GM19397 (cell line): Measurements from ENCODE around the gene MAST4.

Experiments
- ATAC-seq: cut with Tn5 transposase; IDR thresholded peaks from one replicate; pipeline ENCODE4 v1.9.1; 2021; ENCODE audit warnings: mild to moderate bottlenecking, moderate library complexity; ENCODE audit not compliant: unreplicated experiment

The MAST4 gene

DNA sequence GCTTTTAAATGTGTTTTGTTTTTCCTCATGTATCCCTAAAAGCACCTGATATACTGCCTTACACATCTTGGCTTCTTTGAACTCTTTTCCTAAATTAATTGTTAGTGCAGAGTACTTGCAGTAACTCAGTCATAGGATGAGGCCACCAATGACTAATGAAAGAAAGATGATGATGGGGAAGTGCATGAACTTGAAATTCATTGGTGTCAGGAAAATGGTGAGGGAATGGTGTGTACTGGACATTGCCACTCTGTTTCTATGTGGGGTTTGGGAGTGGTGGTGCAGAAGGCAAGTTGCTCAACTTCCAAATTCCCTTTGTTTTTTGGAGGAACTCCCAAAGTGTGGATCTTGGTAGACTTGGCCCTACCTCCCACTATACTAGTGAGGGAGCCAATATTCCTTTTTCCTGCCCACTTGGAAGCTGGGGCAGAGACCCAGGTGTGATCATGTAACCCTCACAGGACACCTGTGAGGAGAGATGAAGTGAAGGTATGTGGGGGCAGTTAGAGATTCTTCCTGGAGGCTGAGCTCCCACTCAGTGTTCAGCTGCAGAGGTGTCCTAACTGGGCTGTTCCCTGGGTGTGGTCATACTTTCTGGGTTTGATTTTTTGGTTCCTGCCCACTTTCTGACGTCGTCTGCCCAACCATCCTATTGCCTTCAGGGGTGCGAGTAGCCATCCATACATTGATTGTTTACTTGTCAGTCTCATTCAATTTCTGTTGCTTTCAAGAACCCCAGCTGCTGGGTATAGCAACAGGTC lies 298.5 kb downstream of the MAST4 start:
- ATAC-seq, result no peak

DNA sequence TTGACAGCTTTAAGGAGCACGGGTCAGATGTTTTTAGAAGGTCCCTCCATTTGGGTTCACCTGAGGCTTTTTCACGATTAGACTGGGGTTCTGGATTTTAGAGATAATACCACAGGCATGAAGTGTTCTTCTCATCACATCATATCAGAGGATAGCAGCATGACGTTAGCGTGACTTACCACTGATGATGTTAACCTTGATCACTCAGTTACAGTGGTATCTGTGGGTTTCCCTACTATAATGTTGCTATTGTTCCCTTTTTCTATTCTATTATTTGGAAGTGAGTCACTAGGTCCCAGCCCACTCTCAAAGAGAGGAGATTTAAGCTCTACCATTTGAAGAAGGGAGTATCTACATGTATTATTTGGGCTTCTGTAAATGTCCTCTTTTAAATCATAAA lies 300.0 kb downstream of the MAST4 start:
- no peak for ATAC-seq

DNA sequence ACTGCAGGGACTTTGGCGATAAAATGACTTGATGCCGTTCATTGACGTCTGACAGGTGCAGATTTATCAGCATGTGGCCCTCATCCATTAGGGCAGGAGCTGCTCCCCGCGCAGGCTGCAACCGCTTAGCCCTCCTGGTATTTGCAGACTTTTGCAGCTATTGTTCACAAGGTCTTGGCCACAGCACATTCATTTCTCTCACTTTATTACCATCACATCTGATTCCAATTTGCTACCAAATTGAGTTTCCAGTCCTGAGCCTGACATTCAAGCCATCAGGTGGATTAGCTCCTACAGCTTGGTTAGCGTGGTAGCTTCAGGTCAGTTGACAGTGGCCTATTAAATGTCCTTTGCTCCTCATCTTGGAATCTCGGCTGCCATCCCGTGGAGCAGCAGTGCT lies 301.2 kb downstream of the MAST4 start:
- ATAC-seq, result no peak

DNA sequence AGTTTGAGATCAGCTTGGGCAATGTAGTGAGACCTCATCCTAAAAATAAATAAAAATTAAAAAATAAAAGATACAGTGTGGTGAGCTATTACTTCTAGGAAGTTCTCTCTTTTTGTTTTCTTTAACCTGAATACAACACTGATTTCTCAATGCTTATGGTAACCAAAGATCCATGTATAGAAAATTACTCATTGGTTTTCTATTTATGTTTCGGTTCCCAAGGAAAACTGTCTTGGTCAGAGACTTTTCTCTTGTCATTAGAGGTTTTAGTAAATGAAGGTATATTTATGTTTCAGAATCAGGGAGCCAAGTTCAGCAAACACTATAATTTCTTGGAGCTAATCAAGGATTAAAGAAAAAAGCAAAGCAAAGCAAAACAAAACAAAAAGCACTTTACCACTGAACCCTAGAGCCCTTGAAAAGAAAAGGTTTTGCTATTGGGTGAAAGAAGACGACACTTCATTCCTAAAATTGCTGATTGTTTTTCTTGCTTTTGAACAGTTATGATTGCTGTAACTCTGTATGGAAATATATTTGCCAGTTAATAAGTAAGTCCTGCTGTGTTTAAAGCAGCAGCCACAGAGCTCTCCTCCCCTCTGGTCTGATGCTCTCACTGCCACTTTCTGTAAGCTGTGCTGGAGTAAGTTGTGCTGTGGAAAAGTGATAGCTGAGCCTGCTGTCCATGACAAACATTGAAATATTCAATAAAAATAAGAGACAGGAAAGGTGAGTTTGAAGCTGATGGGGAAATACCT lies 302.2 kb downstream of the MAST4 start:
- ATAC-seq, result no peak

DNA sequence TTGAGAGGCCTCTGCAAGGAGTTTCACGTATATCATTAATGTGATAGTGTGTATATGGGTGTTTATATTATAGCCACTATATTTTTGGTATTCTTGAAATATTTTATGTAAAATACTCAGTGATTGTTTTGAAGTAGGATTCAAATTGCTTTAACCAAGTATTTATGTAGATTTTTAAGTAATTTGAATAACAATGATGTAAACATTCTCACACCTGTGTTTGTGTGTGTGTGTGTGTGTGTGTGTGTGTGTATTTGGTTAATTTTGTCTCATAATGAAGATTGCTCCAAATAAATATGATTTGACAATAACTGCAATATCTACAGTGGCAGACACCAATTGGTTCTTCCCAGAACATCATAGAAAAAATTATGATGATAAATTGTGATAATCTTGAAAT lies 307.0 kb downstream of the MAST4 start:
- ATAC-seq, result no peak

DNA sequence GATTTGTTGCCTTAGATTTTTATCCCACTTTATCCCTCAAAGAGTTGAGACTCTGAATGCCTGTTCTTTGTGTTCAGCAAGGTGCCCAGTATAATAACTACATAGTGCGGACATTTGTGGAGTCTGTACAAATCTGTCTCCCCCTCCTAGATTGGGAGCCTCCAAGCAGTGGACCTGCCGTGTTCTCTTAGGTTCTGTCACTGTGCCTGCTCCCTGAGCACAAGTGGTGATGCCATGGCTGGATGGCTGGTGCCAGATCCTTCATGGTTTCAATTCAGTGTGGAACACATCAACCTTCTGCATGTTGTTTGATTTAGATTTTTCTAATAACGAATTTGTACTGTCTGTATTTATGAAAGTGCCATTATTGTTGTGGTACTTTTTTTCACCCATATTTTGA lies 307.5 kb downstream of the MAST4 start:
- ATAC-seq, result no peak

DNA sequence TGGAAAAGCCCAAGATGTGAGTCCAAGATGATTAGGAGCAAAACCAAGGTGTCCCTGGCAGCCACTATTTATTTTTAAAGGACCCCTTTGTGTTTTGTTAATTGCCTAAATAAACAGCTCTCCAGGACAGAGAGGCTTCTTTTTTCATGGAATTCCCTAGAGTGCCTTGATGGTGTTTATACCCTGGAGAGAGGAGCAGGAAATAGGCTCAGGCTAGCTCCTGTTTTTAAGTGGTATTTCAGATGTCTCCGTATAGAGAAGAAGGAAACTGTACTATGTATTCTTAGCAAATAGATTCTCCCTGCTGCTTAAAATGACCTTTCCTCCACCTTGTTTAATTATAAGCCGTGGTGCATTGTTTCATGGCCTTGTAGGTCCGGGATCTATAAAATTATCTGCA lies 308.0 kb downstream of the MAST4 start:
- ATAC-seq, result no peak

DNA sequence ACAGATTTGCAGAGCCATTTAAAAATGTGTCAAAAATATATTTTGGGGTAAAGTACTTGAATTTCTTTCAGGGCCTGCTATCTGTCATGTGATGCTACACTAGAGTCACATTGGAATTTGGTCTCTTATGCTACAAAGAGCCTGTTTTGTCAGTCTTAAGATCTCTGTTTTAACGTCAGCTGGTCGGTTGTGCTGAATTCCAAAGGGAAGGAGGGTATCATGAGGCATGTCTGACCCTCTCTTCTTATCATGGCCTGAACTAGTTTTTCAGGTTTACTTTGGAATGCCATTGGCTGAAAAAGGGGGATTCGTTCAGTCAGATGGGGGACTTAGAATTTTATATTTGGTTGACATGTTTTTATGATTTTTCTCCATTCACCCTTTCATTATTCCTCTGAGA lies 309.8 kb downstream of the MAST4 start:
- no peak for ATAC-seq

DNA sequence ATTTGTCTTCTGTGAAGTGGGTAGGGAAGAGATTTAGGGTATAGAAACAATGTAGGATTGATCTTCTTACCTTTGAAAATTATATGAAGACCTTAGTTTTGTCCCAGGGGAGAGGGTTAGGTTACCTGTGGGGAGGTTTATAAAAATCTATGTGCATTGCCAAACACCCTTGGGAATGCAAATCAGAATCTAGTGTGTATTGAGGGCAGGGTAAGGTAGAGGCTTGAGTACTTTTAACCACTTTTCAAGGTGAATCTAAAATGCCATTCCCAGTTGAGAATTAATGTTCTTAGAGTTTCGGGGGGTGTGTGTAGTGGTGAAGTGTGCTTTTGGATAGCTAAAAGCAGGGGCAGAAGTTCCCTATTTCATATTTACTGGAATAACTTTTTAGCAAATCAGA lies 312.0 kb downstream of the MAST4 start:
- no peak for ATAC-seq

DNA sequence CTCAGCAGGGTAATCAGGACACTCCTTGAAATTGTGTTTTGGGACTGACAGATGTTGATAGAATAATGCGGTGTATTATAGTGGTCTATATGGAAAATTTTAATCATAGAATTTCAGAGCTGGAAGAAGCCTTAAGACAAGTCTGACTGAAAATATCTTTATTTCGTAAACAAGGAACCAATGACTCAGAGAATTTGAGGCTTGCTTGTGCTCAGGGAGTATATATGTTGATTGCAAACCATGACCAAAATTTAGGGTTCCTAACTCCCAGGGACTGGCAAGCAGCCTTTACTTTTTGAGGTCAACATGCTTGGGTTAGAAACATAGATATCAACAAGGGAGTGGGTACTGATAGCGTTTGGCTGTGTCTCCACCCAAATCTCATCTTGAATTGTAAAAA lies 313.2 kb downstream of the MAST4 start:
- ATAC-seq, result no peak

DNA sequence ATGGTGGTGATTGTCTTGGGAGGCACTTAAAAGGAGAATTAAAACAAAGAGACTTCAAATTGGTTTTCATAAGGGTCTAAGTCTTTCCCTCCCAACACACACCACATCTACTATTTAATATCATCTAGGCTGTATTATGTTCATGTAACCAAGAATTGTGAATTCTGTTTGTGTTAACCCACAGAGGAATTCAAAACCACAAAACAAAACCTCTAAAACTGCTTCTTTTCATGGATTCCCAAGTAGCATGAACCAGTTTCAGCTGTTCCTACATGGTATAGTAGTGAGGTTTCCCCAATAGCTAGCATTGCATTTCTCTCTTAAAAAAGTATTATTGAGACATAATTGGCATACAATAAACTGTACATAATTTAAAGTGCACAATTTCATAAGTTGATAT lies 316.6 kb downstream of the MAST4 start:
- ATAC-seq, result no peak

DNA sequence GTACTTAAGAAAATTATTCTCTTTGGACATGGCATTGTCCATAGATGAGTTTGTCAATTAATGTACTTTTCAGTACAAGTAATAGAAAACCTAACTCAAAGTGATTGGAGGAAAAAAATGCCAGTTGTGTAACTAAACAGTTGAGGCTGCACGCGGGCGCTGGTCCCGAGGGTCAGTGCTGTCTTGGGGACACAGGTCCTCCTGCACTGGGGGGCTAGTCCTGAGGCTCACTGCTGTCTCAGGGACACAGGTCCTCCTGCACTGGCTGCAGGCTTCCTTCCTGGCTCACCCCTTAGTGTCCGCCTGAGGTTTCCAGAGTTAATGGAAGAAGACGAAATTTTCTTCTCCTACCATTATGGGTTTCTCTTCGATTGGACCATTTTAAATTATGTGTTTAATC lies 319.3 kb downstream of the MAST4 start:
- no peak for ATAC-seq

DNA sequence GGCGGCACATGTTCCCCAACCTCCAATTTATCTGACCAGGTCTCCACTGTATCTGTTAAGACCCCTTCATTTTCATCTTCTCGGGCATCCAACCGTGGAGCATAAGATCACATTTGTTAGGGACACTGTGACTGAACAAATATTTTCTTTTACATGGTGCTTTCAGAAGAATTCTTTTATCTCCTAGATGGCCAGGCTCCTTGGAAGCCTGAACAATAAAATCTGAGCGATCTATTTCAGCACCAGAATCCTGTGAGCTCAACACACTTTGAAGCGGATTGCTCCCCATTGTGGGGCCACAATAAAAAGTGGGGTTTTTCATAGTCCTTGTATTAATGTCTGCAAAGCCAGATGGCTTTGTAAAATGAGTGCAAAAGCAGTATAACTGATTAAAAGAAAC lies 326.7 kb downstream of the MAST4 start:
- no peak for ATAC-seq

DNA sequence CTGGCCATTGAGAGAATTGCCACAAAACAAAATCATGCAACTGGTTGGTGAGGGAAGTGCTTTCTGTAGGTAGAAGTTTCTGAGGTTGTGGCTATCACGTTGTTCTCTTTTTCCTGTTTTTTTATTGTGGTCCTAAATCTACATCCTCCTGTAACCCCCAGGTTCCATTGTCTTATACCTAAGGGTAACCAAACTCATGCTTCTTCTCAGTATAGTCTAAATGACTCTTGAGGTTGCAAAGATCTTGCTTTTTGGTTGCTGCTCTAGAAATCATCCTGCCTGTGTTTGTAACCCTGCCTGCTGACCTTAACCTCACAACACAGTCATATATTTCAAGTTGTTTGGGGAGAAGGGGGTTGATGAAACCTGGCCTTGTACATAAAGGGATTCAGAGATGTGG lies 327.3 kb downstream of the MAST4 start:
- no peak for ATAC-seq

DNA sequence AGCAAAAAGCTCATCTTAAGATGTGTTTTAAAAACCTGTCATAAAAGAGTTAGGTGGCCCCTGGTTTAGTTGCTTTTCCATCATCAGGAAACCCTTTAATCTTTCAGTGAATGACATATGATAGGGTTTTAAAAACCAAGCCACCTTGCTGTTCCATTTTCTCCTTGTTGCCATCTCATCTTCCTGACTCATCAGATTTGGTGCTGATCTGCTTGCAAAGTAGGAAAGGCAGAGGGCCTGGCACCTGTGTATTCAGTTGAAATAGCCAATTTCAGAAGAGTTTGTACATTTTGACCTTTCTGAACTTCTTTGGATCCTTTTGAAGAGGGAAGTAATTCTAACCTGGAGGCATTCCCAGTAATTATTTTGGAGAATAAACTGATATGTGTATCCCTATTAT lies 327.7 kb downstream of the MAST4 start:
- ATAC-seq, result no peak

DNA sequence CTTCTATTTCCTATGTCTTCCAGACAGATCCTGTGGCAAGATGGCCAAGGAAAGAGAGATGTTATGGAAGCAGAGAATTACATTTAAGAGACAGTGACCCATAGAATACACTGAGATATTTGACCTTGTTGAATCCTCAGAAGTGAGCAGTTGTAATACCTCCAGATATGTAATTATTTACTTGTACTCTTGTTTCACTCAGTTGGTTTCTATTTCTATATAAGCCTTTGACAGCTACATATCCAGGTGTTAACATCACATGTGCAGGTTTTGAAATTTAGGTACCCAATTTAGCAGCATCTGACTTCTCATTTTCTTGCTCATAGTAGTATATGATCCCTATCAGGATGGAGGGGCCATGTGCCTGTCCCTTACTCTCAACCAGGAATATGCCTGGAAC lies 330.9 kb downstream of the MAST4 start:
- no peak for ATAC-seq

DNA sequence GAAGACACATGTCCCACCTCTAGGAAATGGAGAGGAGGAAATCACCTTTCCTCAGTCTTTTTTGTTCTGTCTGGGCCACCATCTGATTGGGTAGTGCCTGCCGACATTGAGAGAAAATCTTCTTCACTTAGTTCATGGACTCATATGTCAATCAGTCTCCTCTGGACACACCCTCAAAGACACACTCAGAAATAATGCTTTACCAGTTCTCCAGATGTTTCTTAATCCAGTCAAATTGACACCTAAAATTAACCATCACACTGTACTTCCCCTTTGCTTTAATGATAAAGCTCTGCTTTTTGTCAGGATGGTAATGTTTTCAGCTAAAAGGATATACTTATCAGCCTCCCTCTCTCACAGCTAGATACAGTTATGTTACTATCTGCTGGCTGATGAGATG lies 333.1 kb downstream of the MAST4 start:
- no peak for ATAC-seq

DNA sequence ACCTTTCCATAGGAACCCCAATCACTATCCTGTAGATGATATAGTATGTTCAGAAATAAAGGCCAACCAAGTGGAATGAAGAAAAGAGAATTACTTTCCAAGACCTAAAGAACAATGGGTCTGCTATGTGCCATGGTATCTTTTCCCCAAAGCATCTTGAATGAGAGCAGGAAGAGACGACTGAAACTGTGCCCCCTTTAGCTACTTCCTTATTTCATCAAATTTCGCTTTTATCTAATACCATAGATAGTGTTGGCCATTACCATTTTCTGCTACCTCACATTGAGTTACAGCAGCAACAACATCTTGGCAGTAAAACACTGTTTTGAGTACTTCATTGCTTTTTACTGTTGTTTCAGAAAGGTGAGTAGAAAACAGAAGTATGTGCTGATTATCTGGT lies 333.8 kb downstream of the MAST4 start:
- no peak for ATAC-seq

DNA sequence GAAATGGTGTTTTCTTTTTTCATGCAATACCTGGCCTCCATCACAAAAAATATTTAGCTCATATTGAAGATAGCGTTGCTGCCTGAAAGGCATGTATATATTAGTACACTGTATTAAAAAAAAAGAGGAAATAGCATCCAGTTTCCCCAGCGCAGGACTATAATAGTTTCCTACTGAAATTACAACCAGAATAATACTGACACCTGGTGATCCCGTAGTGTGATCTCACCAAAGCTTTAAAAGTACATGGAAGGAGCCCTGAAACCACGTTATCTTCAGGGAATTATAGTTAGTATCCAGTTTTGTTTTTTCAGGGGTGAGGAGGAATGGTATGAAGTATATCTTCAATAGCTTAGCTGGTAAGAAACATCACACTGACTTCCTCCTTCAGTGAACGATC lies 335.5 kb downstream of the MAST4 start:
- no peak for ATAC-seq

DNA sequence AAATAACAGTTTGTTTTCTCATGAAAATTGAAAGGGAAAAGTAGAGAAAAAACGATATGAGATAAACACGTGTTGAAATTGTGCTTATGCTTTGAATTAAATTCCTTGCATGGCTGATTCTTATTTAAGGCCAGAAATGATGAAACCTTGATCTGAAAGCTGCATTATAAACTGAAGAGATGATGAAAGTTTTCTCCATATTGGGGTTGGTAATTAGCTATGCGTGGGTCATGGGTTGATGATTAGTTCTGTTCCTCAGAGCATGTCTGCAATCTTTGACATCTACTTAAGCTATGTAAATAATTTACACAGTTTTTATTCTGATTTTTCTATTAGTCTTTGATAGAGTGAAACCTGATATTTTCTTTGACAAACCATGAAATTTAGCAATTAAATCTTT lies 336.3 kb downstream of the MAST4 start:
- no peak for ATAC-seq

DNA sequence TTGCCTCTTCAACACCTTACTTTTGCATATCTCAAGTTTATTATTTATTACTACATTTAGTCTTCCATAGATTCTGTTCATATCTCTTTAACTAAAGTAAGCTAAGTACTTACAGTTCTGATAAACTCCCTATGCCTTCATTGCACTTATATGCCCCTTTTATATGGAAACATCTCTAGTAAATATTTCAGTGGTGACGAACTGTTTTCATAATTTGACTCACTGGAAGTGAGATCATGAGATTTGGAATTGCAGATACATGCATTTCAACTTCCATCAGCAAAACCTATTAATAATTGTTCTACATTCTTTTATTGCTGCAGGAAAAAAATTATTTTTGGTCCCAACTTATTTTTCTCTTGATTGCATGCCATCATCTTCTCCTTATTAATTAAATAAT lies 336.9 kb downstream of the MAST4 start:
- no peak for ATAC-seq

DNA sequence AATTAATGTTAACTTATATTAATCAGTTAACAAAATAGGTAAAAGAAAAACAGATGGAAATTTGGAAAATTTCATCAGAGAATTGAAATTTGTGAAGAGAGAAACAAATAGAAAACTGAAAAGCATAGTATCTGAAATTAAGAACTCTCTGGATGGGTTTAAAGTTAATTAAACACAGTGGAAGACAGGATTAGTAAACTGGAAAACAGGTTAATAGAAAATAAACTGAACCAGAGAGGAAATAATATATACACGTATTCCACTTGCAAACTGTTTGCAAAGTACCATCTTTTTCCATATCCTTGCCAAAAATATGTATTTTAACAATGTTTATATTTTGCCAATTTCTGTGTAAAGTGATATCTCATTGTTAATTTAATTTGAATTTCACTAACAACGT lies 342.9 kb downstream of the MAST4 start:
- no peak for ATAC-seq
